CD4-positive, alpha-beta memory T cell (primary cell): ENCODE data around the gene ANKMY1. TPM values are rescaled to one million over a fixed set of nuclear protein-coding genes. Genes with fewer than 3 reads are reported as not detected.
"Not testable (repeated sequence)": the region's sequence is repeated elsewhere in the genome, so short reads cannot be mapped to it uniquely, and the experiment has no call there.

ENCODE experiments used
- CTCF ChIA-PET: fragments of 350-600 bp; sonication (Branson Sonifier 250); formaldehyde crosslinking; loops from one replicate; lab custom pipeline; 2021; ENCODE audit warnings: inconsistent platforms; ENCODE audit not compliant: partially characterized antibody; lab: Charles Lee
- POLR2A ChIA-PET: fragments of 350-600 bp; sonication (Branson Sonifier 250); formaldehyde crosslinking; loops from one replicate; lab custom pipeline; 2021; ENCODE audit not compliant: partially characterized antibody; lab: Charles Lee
- DNase-seq, 5 donors: peaks; one replicate each; pipeline versions ENCODE4 v3.0.0 to v3.0.0-alpha.2; 2020 to 2022; ENCODE audit warnings: mixed read lengths in 1 of 5
- H3K27ac ChIP-seq: one replicate; pipeline ENCODE4 v1.7.0; 2013; ENCODE audit warnings: low read depth, low read length
- H3K27me3 ChIP-seq: 2 replicates; pipeline ENCODE4 v1.7.0; 2013; ENCODE audit warnings: mild to moderate bottlenecking, low read length, moderate library complexity; ENCODE audit not compliant: insufficient read depth
- H3K36me3 ChIP-seq: 2 replicates; pipeline ENCODE4 v1.7.0; 2013; ENCODE audit warnings: mild to moderate bottlenecking, low read length, moderate library complexity; ENCODE audit not compliant: insufficient read depth
- H3K4me1 ChIP-seq: 2 replicates; pipeline ENCODE4 v1.7.0; 2013; ENCODE audit warnings: mild to moderate bottlenecking, low read length, moderate library complexity; ENCODE audit not compliant: insufficient read depth
- H3K4me3 ChIP-seq, 2 donors: one replicate each; pipeline ENCODE4 v1.7.0; 2013; ENCODE audit warnings: low read length in 2 of 2, mild to moderate bottlenecking in 1 of 2
- H3K9me3 ChIP-seq, 2 donors: one replicate each; pipeline ENCODE4 v1.7.0; 2013; ENCODE audit warnings: low read length in 2 of 2, control low read depth in 1 of 2; ENCODE audit not compliant: control insufficient read depth in 1 of 2
- H3K27ac Mint-ChIP-seq, 7 donors: one replicate each; pipeline ENCODE4 v1.8.0; 2020 to 2021; ENCODE audit warnings: mixed read lengths in 7 of 7, mild to moderate bottlenecking in 6 of 7, inconsistent platforms in 3 of 7, moderate library complexity in 3 of 7
- H3K27me3 Mint-ChIP-seq, 2 donors: one replicate each; pipeline ENCODE4 v1.8.0; 2020 to 2021; ENCODE audit warnings: mixed read lengths in 2 of 2
- H3K36me3 Mint-ChIP-seq, 2 donors: one replicate each; pipeline ENCODE4 v1.8.0; 2020 to 2021; ENCODE audit warnings: mixed read lengths in 2 of 2, inconsistent platforms in 1 of 2, mild to moderate bottlenecking in 1 of 2
- H3K4me1 Mint-ChIP-seq, 4 donors: one replicate each; pipeline ENCODE4 v1.8.0; 2020 to 2021; ENCODE audit warnings: mixed read lengths in 4 of 4, mild to moderate bottlenecking in 1 of 4
- H3K4me3 Mint-ChIP-seq, 8 donors: one replicate each; pipeline ENCODE4 v1.8.0; 2020 to 2021; ENCODE audit warnings: mixed read lengths in 8 of 8, mild to moderate bottlenecking in 7 of 8, moderate library complexity in 6 of 8, inconsistent platforms in 3 of 8
- H3K9me3 Mint-ChIP-seq, 8 donors: one replicate each; pipeline ENCODE4 v1.8.0; 2020 to 2021; ENCODE audit warnings: mixed read lengths in 8 of 8, mild to moderate bottlenecking in 5 of 8, inconsistent platforms in 3 of 8, moderate library complexity in 1 of 8
- intact Hi-C: fragments of 100-400 bp; cut with micrococcal nuclease; formaldehyde crosslinking; loops from one replicate; pipeline ENCODE4 v1.15.1; 2023
- polyA plus RNA-seq, 2 donors: library from polyadenylated mRNA; unstranded; fragments of 300-500 nt; fragmentation: Illumina TruSeq; gene quantifications; one replicate each; pipeline ENCODE4 v1.2.3, GENCODE V29; 2021
- total RNA-seq, 2 experiments: library from RNA; stranded (reverse); gene quantifications; one replicate each; pipeline ENCODE4 v1.2.3, GENCODE V29; 2021

The ANKMY1 gene
- total and polyA plus RNA-seq, 4 experiments from 2014 or later, result 9.4 to 84.8 (median 43.3) TPM

DNA sequence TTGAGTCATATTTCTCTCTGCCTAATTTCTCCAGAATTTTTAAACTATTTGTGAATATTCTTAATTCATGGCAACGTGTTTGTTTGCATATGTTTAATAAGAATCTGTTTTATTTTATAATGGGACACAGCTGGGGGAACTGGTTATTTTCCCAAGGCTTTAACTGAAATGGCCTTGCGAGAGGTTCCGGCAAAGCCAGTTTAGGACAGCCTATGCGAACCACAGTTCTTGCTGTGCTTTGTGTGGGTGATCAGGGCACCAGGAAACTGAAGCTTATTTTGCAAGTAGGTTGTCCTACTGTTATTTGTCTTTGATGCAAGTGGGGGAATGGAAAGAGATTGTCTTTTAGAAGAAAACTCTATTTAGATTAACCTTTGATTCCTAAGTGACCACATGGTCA lies 6.5 kb downstream of the ANKMY1 start:
- no peak for DNase-seq
- H3K36me3 Mint-ChIP-seq, result peaks cover 17 to 33% of the 10 kb centered on the region in 2 donors
- intact Hi-C loops, result no loop called here
- Histone ChIP-seq H3K36me3 (peaks cover 27% of the 10 kb centered on the region), H3K27me3 (no peaks in the 10 kb centered on the region), H3K4me3 (no peak overlapping the region), H3K4me1 (peaks cover 3% of the 10 kb centered on the region), H3K9me3 (no peaks in the 10 kb centered on the region), H3K27ac (no peak overlapping the region)
- ChIA-PET POLR2A (interaction anchor here (0.7 to 12.6 kb wide), 3 partner anchors 10 to 35 kb away, joined by 3 to 249 read pairs (median 3); partner anchors contain the start of genes CAPN10 and RNPEPL1), CTCF (interaction anchor here (1.5 to 3.6 kb wide), 3 partner anchors 15 to 37 kb away, joined by 7 to 15 read pairs (median 10); no protein-coding TSS in a partner anchor)
- H3K27me3 Mint-ChIP-seq, result no peaks in the 10 kb centered on the region
- H3K9me3 Mint-ChIP-seq, result peaks cover 0 to 7% (median 0%) of the 10 kb centered on the region in 8 donors
- H3K27ac Mint-ChIP-seq, result peak overlapping the region in 1 of 7 donors; percentile 42
- no peak overlapping the region for H3K4me3 Mint-ChIP-seq
- peaks cover 2 to 16% (median 4%) of the 10 kb centered on the region in 4 donors for H3K4me1 Mint-ChIP-seq

GRCh38 chr2:240539906-240540305 lies 17.9 kb downstream of the ANKMY1 start:
- Mint-ChIP-seq H3K4me1 (peaks cover 8 to 22% (median 11%) of the 10 kb centered on the region in 4 donors), H3K27me3 (no peaks in the 10 kb centered on the region), H3K36me3 (peaks cover 47 to 49% of the 10 kb centered on the region in 2 donors), H3K27ac (peak overlapping the region in 3 of 7 donors; percentile 31 to 57 (median 48)), H3K4me3 (no peak overlapping the region), H3K9me3 (no peaks in the 10 kb centered on the region)
- H3K36me3 ChIP-seq, result peaks cover 12% of the 10 kb centered on the region
- no peak overlapping the region for H3K27ac ChIP-seq
- H3K9me3 ChIP-seq, result no peaks in the 10 kb centered on the region
- intact Hi-C loops, result no loop called here
- no peaks in the 10 kb centered on the region for H3K27me3 ChIP-seq
- ChIA-PET POLR2A (no interaction called here), CTCF (no interaction called here)
- H3K4me1 ChIP-seq, result no peaks in the 10 kb centered on the region
- DNase-seq, result no peak
- no peak overlapping the region for H3K4me3 ChIP-seq

DNA sequence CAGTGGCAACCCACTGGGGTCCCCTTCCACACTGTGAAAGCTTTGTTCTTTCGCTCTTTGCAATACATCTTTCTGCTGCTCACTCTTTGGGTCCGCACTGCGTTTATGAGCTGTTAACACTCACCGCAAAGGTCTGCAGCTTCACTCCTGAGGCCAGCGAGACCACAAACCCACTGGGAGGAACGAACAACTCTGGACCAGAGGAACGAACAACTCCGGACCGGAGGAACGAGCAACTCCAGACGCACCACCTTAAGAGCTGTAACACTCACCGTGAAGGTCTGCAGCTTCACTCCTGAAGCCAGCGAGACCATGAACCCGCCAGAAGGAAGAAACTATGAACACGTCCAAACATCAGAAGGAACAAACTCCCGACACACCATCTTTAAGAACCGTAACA lies 18.7 kb downstream of the ANKMY1 start:
- intact Hi-C loops, H3K27ac Mint-ChIP-seq, H3K27me3 ChIP-seq, H3K36me3 ChIP-seq, H3K4me3 ChIP-seq, H3K9me3 ChIP-seq, H3K4me1 ChIP-seq, H3K9me3 Mint-ChIP-seq, H3K4me3 Mint-ChIP-seq, POLR2A ChIA-PET, H3K27ac ChIP-seq, DNase-seq, H3K27me3 Mint-ChIP-seq: not testable (repeated sequence)
- Mint-ChIP-seq H3K36me3 (peaks cover 55 to 57% of the 10 kb centered on the region in 2 donors), H3K4me1 (peaks cover 8 to 18% (median 11%) of the 10 kb centered on the region in 4 donors)
- CTCF ChIA-PET, result interaction anchor here (1.3 kb wide), 1 partner anchor 25 kb away, joined by 5 read pairs; no protein-coding TSS in a partner anchor

- intact Hi-C loops, result no loop called here
- H3K4me1 ChIP-seq, result no peaks in the 10 kb centered on the region
- Mint-ChIP-seq H3K36me3 (peaks cover 62 to 63% of the 10 kb centered on the region in 2 donors), H3K4me1 (peaks cover 8 to 18% (median 10%) of the 10 kb centered on the region in 4 donors), H3K27ac (no peak overlapping the region), H3K4me3 (no peak overlapping the region), H3K27me3 (no peaks in the 10 kb centered on the region), H3K9me3 (peaks cover 0 to 5% (median 0%) of the 10 kb centered on the region in 8 donors)
- H3K27ac ChIP-seq, result no peak overlapping the region
- POLR2A ChIA-PET, result no interaction called here
- no peak for DNase-seq
- CTCF ChIA-PET, result interaction anchor here (1.3 kb wide), 1 partner anchor 24 kb away, joined by 5 read pairs; no protein-coding TSS in a partner anchor
- no peak overlapping the region for H3K4me3 ChIP-seq
- no peaks in the 10 kb centered on the region for H3K9me3 ChIP-seq
- H3K27me3 ChIP-seq, result no peaks in the 10 kb centered on the region
- H3K36me3 ChIP-seq, result peaks cover 9% of the 10 kb centered on the region
Measured at GRCh38 chr2:240538031-240538780, 19.6 kb downstream of the ANKMY1 start.

DNA sequence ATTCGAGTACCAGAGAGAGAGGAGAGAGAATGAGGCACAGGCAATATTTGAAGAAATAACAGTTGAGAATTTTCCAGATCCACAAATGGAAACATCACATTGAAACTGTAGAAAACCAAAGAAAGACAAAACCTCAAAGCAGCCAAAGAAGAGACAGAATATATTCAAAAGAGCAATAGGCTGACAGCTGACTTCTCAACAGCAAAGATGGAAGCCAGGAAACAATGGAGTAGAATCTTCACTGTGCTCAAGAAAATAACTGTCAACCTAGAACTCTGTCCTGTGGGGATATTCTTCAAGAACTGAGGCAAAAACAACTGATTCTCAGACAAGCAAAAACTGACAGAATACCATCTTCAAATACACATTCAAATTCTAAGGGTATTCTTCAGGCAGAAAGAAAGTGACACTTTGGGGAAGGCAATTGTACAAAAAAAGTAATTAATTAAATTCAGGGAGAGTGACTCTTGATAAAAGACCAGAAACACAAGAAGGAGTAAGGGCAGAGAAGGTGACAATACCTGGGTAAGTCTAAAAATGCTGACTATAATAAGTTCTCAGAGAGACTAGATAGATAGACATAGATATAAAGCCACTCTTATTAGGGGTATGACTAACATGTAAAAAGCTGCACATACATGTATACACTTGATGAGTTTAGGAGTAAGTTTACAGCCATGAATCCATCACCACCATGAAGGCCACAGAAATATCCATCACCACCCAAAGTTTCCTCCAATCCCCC lies 25.6 kb downstream of the ANKMY1 start:
- H3K27me3 Mint-ChIP-seq, result no peaks in the 10 kb centered on the region
- Histone ChIP-seq H3K4me1 (no peaks in the 10 kb centered on the region), H3K9me3 (peaks cover 0 to 4% of the 10 kb centered on the region in 2 donors), H3K27me3 (no peaks in the 10 kb centered on the region), H3K27ac (no peak overlapping the region), H3K4me3 (no peak overlapping the region), H3K36me3 (no peaks in the 10 kb centered on the region)
- peaks cover 0 to 34% (median 20%) of the 10 kb centered on the region in 8 donors for H3K9me3 Mint-ChIP-seq
- H3K4me3 Mint-ChIP-seq, result no peak overlapping the region
- POLR2A ChIA-PET, result no interaction called here
- H3K4me1 Mint-ChIP-seq, result peaks cover 3 to 7% (median 5%) of the 10 kb centered on the region in 4 donors
- H3K27ac Mint-ChIP-seq, result no peak overlapping the region
- CTCF ChIA-PET, result interaction anchor here (1.5 kb wide), 1 partner anchor 18 kb away, joined by 4 read pairs; no protein-coding TSS in a partner anchor
- DNase-seq, result no peak
- H3K36me3 Mint-ChIP-seq, result peaks cover 78 to 82% of the 10 kb centered on the region in 2 donors
- intact Hi-C loops, result no loop called here

- Mint-ChIP-seq H3K4me1 (peaks cover 0 to 12% (median 3%) of the 10 kb centered on the region in 4 donors), H3K36me3 (peaks cover 81 to 85% of the 10 kb centered on the region in 2 donors), H3K27ac (no peak overlapping the region), H3K9me3 (peaks cover 0 to 34% (median 21%) of the 10 kb centered on the region in 8 donors), H3K27me3 (no peaks in the 10 kb centered on the region), H3K4me3 (no peak overlapping the region)
- Histone ChIP-seq H3K4me3 (no peak overlapping the region), H3K36me3 (peaks cover 2% of the 10 kb centered on the region), H3K9me3 (peaks cover 0 to 4% of the 10 kb centered on the region in 2 donors), H3K4me1 (no peaks in the 10 kb centered on the region), H3K27me3 (no peaks in the 10 kb centered on the region), H3K27ac (no peak overlapping the region)
- POLR2A ChIA-PET, result no interaction called here
- no peak for DNase-seq
- CTCF ChIA-PET, result interaction anchor here (1.5 kb wide), 1 partner anchor 17 kb away, joined by 4 read pairs; no protein-coding TSS in a partner anchor
- intact Hi-C loops, result no loop called here
Measured at GRCh38 chr2:240531038-240531437, 26.8 kb downstream of the ANKMY1 start.

DNA sequence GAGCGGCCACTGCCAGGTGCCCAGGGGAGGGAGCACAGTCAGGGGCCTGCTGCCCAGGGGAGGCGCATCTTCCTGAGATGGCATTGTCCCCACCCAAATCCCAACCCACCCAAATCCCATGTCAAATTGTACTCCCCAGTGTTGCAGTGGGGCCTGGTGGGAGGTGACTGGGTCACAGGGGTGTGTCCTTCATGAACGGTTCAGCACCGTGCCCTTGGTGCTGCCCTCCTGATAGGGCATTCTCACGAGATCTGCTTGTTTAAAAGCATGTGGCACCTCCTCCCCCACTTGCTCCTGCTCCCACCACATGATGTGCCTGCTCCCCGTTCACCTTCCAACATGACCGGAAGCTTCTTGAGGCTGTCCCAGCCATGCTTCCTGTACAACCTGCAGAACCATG lies 27.6 kb downstream of the ANKMY1 start:
- peaks cover 0 to 9% (median 1%) of the 10 kb centered on the region in 4 donors for H3K4me1 Mint-ChIP-seq
- H3K27ac Mint-ChIP-seq, result peak overlapping the region in 1 of 7 donors; percentile 65
- H3K9me3 ChIP-seq, result peaks cover 0 to 4% of the 10 kb centered on the region in 2 donors
- H3K27me3 Mint-ChIP-seq, result no peaks in the 10 kb centered on the region
- intact Hi-C loops, result no loop called here
- H3K36me3 ChIP-seq, result peaks cover 10% of the 10 kb centered on the region
- no peak overlapping the region for H3K27ac ChIP-seq
- H3K9me3 Mint-ChIP-seq, result peaks cover 0 to 34% (median 21%) of the 10 kb centered on the region in 8 donors
- CTCF ChIA-PET, result interaction anchor here (2.1 kb wide), 1 partner anchor 16 kb away, joined by 7 read pairs; no protein-coding TSS in a partner anchor
- no peaks in the 10 kb centered on the region for H3K4me1 ChIP-seq
- no peaks in the 10 kb centered on the region for H3K27me3 ChIP-seq
- H3K4me3 Mint-ChIP-seq, result no peak overlapping the region
- POLR2A ChIA-PET, result no interaction called here
- no peak overlapping the region for H3K4me3 ChIP-seq
- H3K36me3 Mint-ChIP-seq, result peaks cover 77 to 88% of the 10 kb centered on the region in 2 donors
- DNase-seq, result no peak
